ENCODE measurements around the gene TSTD2. TPM values are rescaled to one million over a fixed set of nuclear protein-coding genes. Genes with fewer than 3 reads are reported as not detected.
A peak's percentile ranks its signal among the peaks of the same experiment; 100 is the strongest.
"Not testable (repeated sequence)": the region's sequence is repeated elsewhere in the genome, so short reads cannot be mapped to it uniquely, and the experiment has no call there.

The TSTD2 gene
- total and polyA plus RNA-seq, 5 experiments from 2014 or later: 7.0 to 26.5 (median 8.9) TPM

- H3K27me3 Mint-ChIP-seq: peaks cover 0 to 1% (median 0%) of the 10 kb centered on the region in 5 donors
- H3K4me3 Mint-ChIP-seq: peak overlapping the region in 2 of 10 donors; percentile 11 to 63
- peak overlapping the region in 1 of 10 donors; percentile 66 for H3K27ac Mint-ChIP-seq
- peaks cover 0 to 18% (median 6%) of the 10 kb centered on the region in 9 donors for H3K9me3 Mint-ChIP-seq
- POLR2A ChIA-PET: no interaction called here
- no peak for DNase-seq
- ATAC-seq: no peak
- H3K4me1 Mint-ChIP-seq: peaks cover 5 to 24% (median 16%) of the 10 kb centered on the region in 4 donors
- peaks cover 4 to 22% (median 7%) of the 10 kb centered on the region in 3 donors for H3K36me3 Mint-ChIP-seq
These were observed 56.1 kb downstream of the TSTD2 start for GRCh38 chr9:97577051-97577450.

- POLR2A ChIA-PET: interaction anchor here (1.3 to 2.0 kb wide), 2 partner anchors 18 to 163 kb away, joined by 3 to 5 read pairs; no protein-coding TSS in a partner anchor
- Mint-ChIP-seq H3K4me1 (peaks cover 5 to 24% (median 16%) of the 10 kb centered on the region in 4 donors), H3K36me3 (peaks cover 4 to 22% (median 7%) of the 10 kb centered on the region in 3 donors), H3K27ac (peak overlapping the region in 8 of 10 donors; percentile 3 to 92 (median 68)), H3K27me3 (peaks cover 0 to 1% (median 0%) of the 10 kb centered on the region in 5 donors), H3K9me3 (peaks cover 0 to 18% (median 6%) of the 10 kb centered on the region in 9 donors), H3K4me3 (peak overlapping the region; percentile 87 to 96 (median 92))
- ATAC-seq: peak; percentile 52 to 58
- peak in 1 of 10 donors; percentile 7 for DNase-seq
These were observed 57.4 kb downstream of the TSTD2 start for GRCh38 chr9:97575673-97576200.

- not testable (repeated sequence) for H3K27me3 Mint-ChIP-seq
- H3K4me3 Mint-ChIP-seq: peak overlapping the region; percentile 87 to 96 (median 92)
- DNase-seq (peak in 8 of 10 donors; percentile 13 to 74 (median 50)), ATAC-seq (peak; percentile 62 to 75)
- POLR2A ChIA-PET: interaction anchor here (1.3 to 2.0 kb wide), 4 partner anchors 19 to 163 kb away, joined by 3 to 5 read pairs (median 5); partner anchors contain the start of genes NCBP1 and TSTD2
- H3K9me3 Mint-ChIP-seq: peaks cover 0 to 18% (median 4%) of the 10 kb centered on the region in 9 donors
- peak overlapping the region; percentile 36 to 96 (median 88) for H3K27ac Mint-ChIP-seq
- peaks cover 4 to 22% (median 7%) of the 10 kb centered on the region in 3 donors for H3K36me3 Mint-ChIP-seq
- peaks cover 7 to 24% (median 16%) of the 10 kb centered on the region in 4 donors for H3K4me1 Mint-ChIP-seq
These were observed 58.1 kb downstream of the TSTD2 start for GRCh38 chr9:97574921-97575672.

DNA sequence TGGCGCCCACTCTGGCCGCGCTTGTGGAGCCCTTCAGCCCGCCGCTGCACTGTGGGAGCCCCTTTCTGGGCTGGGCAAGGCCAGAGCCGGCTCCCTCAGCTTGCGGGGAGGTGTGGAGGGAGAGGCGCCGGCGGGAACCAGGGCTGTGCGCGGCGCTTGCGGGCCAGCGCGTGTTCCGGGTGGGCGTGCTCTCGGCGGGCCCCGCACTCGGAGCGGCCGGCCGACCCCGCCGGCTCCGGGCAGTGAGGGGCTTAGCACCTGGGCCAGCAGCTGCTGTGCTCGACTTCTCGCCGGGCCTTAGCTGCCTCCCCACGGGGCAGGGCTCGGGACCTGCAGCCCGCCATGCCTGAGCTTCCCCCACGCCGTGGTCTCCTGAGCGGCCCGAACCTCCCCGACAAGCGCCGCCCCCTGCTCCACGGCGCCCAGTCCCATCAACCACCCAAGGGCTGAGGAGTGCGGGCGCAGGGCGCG lies 59.0 kb downstream of the TSTD2 start:
- H3K4me1 Mint-ChIP-seq: peaks cover 7 to 24% (median 16%) of the 10 kb centered on the region in 4 donors
- not testable (repeated sequence) for H3K27me3 Mint-ChIP-seq, H3K27ac Mint-ChIP-seq, H3K4me3 Mint-ChIP-seq, ATAC-seq, DNase-seq
- POLR2A ChIA-PET: interaction anchor here (1.3 to 2.0 kb wide), 3 partner anchors 20 to 59 kb away, joined by 5 read pairs; partner anchors contain the start of genes NCBP1 and TSTD2
- peaks cover 0 to 18% (median 0%) of the 10 kb centered on the region in 3 donors for H3K36me3 Mint-ChIP-seq
- peaks cover 0 to 11% (median 0%) of the 10 kb centered on the region in 9 donors for H3K9me3 Mint-ChIP-seq

- H3K27me3 Mint-ChIP-seq: peaks cover 0 to 1% (median 0%) of the 10 kb centered on the region in 5 donors
- H3K36me3 Mint-ChIP-seq: peaks cover 0 to 14% (median 0%) of the 10 kb centered on the region in 3 donors
- ATAC-seq (no peak), DNase-seq (no peak)
- H3K27ac Mint-ChIP-seq: no peak overlapping the region
- peak overlapping the region in 5 of 10 donors; percentile 16 to 67 (median 31) for H3K4me3 Mint-ChIP-seq
- peaks cover 7 to 24% (median 16%) of the 10 kb centered on the region in 4 donors for H3K4me1 Mint-ChIP-seq
- H3K9me3 Mint-ChIP-seq: peaks cover 0 to 10% (median 0%) of the 10 kb centered on the region in 9 donors
- POLR2A ChIA-PET: interaction anchor here (0.6 to 1.4 kb wide), 2 partner anchors 60 to 766 kb away, joined by 5 read pairs; partner anchors contain the start of genes NCBP1 and TSTD2
These were observed 59.6 kb downstream of the TSTD2 start for GRCh38 chr9:97573482-97574073.

GRCh38 chr9:97572892-97573365 lies 60.2 kb downstream of the TSTD2 start:
- Mint-ChIP-seq H3K27ac (no peak overlapping the region), H3K27me3 (peaks cover 0 to 1% (median 0%) of the 10 kb centered on the region in 5 donors), H3K9me3 (peaks cover 0 to 5% (median 0%) of the 10 kb centered on the region in 9 donors), H3K4me1 (peaks cover 7 to 22% (median 16%) of the 10 kb centered on the region in 4 donors), H3K36me3 (peaks cover 0 to 8% (median 0%) of the 10 kb centered on the region in 3 donors), H3K4me3 (no peak overlapping the region)
- DNase-seq (no peak), ATAC-seq (no peak)
- POLR2A ChIA-PET: interaction anchor here (0.6 kb wide), 1 partner anchor 766 kb away, joined by 5 read pairs; no protein-coding TSS in a partner anchor

DNA sequence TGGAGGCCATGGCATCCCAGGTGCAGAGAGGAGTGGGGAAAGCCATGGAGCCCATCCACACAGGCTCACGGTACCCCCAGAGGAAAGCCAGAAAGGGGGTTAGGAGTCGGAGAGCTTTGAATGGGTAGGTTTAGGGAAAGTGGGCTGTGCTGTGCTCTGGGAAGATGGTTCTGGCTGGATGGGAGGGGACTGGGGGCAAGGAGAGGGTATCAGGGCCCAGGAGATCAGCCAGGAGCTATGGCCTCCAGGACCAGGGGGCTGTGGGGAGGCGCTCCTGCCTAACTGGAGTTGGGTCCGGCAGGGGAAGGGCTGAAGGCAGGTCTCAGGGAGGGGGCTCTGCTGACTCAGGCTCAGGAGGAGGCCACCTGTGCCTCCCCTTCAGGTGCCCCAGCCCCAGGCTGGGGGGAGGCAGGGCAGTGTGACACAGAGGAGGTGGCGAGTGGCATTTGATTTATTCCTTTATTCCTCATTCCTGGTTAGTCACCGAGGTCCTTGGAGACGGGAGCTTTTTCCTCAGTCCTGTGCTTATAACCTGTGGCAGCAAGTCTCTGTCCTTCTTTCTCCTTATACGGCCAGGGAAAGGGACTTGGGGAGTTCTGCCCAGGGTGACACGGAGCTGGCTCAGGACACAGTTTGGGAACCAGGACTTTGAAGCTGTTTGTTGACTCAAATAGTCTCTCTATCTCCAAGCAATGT lies 60.8 kb downstream of the TSTD2 start:
- Mint-ChIP-seq H3K9me3 (peaks cover 0 to 5% (median 0%) of the 10 kb centered on the region in 9 donors), H3K4me1 (peaks cover 9 to 22% (median 16%) of the 10 kb centered on the region in 4 donors), H3K27me3 (peaks cover 0 to 1% (median 1%) of the 10 kb centered on the region in 5 donors), H3K36me3 (peaks cover 0 to 5% (median 0%) of the 10 kb centered on the region in 3 donors), H3K4me3 (no peak overlapping the region), H3K27ac (no peak overlapping the region)
- DNase-seq: no peak
- no peak for ATAC-seq
- POLR2A ChIA-PET: no interaction called here

DNA sequence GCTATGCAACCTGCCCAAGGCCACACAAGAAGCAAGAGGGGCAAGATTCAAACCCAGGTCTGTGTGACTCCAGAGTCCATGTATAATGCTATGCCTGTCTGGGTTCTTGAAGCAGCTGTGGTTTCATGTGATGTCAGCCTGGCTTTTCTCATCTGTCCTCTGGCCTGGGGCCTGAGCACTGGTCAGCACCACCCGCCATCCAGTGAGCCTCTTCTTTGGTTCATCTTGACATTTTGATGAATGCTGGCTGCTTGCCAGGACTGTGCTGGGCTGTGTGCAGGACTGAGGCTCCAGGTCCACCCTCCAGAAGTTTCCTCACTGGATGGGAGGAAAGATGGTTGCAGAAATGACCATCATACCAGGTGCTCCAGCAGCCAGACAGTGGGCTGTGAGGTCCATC lies 61.5 kb downstream of the TSTD2 start:
- no peak for DNase-seq
- Mint-ChIP-seq H3K4me3 (no peak overlapping the region), H3K4me1 (peaks cover 9 to 18% (median 14%) of the 10 kb centered on the region in 4 donors), H3K27ac (no peak overlapping the region), H3K36me3 (no peaks in the 10 kb centered on the region), H3K9me3 (peaks cover 0 to 5% (median 0%) of the 10 kb centered on the region in 9 donors), H3K27me3 (peaks cover 0 to 1% (median 1%) of the 10 kb centered on the region in 5 donors)
- no peak for ATAC-seq
- POLR2A ChIA-PET: no interaction called here

GRCh38 chr9:97570899-97571298 lies 62.3 kb downstream of the TSTD2 start:
- Mint-ChIP-seq H3K9me3 (peaks cover 0 to 5% (median 0%) of the 10 kb centered on the region in 9 donors), H3K4me1 (peaks cover 9 to 16% (median 12%) of the 10 kb centered on the region in 4 donors), H3K4me3 (no peak overlapping the region), H3K36me3 (no peaks in the 10 kb centered on the region), H3K27me3 (peaks cover 0 to 1% (median 1%) of the 10 kb centered on the region in 5 donors), H3K27ac (no peak overlapping the region)
- no peak for ATAC-seq
- DNase-seq: no peak
- POLR2A ChIA-PET: no interaction called here

DNA sequence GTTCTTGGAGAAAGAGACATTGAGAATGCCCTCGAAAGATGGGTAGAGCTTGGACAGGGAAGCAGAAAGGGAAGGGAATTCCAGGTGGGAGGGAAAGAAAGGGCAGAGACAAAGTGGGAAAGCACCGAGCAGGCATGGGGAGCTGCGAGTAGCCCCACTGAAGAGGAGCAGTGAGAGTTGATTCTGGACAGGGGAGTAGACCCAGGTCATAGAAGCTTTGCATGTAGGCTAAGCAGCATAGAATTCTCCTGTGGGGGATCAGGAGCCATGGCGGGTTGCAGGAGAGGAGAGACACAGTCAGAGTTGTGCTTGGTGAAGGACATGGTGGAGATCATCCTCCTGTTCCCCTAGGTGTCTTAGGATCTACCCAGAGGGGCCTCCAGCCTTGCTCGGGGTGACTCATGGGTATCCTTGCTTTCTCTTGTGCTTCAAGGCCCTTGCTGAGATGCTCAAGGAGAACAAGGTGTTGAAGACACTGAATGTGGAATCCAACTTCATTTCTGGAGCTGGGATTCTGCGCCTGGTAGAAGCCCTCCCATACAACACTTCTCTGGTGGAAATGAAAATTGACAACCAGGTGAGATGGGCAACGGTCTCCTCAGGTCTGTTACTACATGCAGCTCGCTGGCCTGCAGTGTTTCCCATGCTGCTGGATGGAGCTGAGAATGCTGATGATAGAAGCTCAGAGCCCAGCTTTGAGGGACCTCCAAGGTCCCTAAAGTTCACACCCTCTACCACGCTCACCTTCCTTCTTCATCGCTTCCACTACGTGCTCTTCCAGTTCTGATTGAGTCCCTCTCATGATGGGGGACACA lies 64.5 kb downstream of the TSTD2 start:
- no peak overlapping the region for H3K27ac Mint-ChIP-seq
- no peak for ATAC-seq
- DNase-seq: no peak
- no peak overlapping the region for H3K4me3 Mint-ChIP-seq
- no peaks in the 10 kb centered on the region for H3K36me3 Mint-ChIP-seq
- H3K27me3 Mint-ChIP-seq: peaks cover 0 to 5% (median 1%) of the 10 kb centered on the region in 5 donors
- H3K9me3 Mint-ChIP-seq: no peaks in the 10 kb centered on the region
- peaks cover 0 to 4% (median 1%) of the 10 kb centered on the region in 4 donors for H3K4me1 Mint-ChIP-seq
- POLR2A ChIA-PET: no interaction called here

- Mint-ChIP-seq H3K4me1 (peaks cover 0 to 4% (median 0%) of the 10 kb centered on the region in 4 donors), H3K9me3 (no peaks in the 10 kb centered on the region), H3K27ac (no peak overlapping the region), H3K4me3 (no peak overlapping the region), H3K36me3 (no peaks in the 10 kb centered on the region), H3K27me3 (peaks cover 0 to 5% (median 1%) of the 10 kb centered on the region in 5 donors)
- no peak for ATAC-seq
- POLR2A ChIA-PET: no interaction called here
- DNase-seq: no peak
These were observed 65.3 kb downstream of the TSTD2 start for GRCh38 chr9:97567894-97568202.
